SK-N-DZ (cell line): Measurements from ENCODE around the gene CRACR2B.

Experiments used
- DNase-seq: peaks from one replicate; pipeline ENCODE4 v3.0.0-alpha.2; 2015; ENCODE audit warnings: low spot score
- small RNA-seq, 2 experiments: library from RNA; depleted of rRNA; stranded (forward); fragments of <200 nt; gene quantifications; one replicate each; pipeline ENCODE3, GENCODE V24; 2014

CRACR2B gene

DNA sequence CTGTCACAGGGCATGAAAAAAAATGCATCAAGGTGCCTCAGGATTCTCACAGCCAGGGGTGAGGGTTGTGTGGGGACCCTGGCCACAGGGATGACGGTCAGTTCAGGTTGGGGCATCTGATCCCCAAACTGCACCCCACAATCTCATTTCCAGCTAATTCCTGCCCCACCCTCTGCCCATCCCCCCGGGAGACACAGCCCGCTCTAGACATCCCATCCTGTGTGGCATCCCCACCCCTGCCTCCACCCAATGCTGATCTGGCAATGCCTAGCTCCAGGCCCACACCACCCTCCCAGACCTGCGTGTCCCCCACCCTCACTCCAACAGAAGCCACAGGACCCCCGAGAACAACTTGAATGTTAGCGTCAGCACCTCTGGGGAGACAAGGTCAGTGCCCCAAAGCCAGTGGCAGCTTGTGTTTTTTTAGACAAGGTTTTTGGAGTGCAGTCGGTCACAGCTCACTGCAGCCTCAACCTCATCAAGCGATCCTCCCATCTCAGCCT is 40.2 kb downstream of the CRACR2B start:
- no peak for DNase-seq

GRCh38 chr11:868394-868793 is 40.7 kb downstream of the CRACR2B start:
- no peak for DNase-seq

DNA sequence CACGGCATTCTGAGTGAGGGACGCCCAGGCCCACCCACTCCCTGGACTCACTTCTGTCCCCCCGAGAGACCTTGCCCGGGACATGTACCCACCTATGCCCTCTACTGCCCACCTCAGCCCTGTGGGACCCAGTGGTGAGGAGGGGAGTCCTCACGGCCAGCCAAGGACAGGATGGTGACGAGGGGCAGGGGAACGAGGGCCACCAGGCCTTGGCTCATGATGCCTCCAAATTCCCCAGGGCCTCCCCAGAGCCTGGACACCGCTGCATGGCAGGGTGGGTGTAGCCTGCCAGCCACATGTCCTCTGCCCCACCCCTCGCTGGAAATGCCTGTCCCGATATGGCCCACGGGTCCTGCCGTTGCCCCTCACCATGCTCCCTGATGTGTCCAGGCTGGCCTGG is 41.1 kb downstream of the CRACR2B start:
- DNase-seq: no peak

- no peak for DNase-seq
Measured at GRCh38 chr11:869399-870126, 41.8 kb downstream of the CRACR2B start.

- DNase-seq: peak; percentile 45
Measured at GRCh38 chr11:870127-870413, 42.4 kb downstream of the CRACR2B start.

DNA sequence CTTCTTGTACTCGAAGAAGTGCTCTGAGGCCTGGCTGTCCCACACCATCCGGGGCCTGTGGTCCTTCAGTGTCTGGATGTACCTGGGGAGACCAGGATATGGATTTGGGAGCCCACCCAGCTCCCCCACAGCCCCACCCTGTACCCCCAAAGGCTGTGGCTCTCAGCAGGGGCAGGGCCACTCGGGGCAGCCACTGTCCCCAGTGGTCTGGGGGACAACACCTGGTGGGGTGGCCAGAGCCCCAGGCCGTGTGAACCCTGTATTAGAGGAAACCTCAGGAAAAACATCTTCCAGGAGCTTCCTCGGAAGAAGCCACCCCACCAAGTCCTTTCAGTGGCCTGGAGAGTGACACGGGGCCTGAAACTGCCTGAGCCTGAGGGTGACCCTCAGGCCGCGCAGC is 42.7 kb downstream of the CRACR2B start:
- DNase-seq: no peak

DNA sequence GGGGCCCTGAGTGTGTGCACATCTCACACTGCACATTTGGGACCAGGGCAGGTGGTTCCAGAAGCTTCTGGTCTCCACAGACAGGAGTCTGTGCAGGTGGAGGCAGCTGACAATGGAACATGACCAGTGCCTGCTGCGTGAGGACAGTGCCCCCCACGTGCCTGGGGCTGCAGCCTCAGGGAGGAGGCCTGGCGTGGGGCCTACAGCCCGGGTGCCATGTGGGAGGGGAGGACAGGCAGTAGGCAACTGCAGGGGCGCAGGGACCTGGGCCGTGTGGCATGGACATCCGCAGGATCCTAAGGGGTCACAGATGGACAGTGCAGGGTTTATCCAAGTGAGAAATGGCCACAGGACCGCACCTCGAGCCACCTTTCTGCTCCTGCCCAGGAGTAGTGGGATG is 43.8 kb downstream of the CRACR2B start:
- no peak for DNase-seq

GRCh38 chr11:872799-873198 is 45.1 kb downstream of the CRACR2B start:
- DNase-seq: no peak

DNA sequence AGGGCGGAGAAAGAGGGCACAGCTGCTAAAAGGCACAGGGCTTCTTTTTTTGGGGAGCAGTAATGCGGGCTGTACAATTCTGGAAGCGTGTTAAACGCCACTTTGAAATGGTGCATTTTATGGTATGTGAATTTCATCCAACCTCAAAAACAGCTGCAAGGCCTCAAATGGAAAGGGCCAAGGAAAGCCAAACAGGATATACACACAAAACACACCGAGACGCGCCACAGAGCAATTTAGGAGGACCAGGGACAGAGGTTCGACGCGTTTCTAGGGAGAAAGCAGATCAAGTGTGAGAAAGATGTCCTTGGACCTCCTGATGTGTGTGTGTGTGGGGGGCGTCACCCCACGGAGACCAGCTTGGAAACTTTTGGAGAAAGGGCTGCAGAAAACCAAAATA is 46.0 kb downstream of the CRACR2B start:
- DNase-seq: no peak

DNA sequence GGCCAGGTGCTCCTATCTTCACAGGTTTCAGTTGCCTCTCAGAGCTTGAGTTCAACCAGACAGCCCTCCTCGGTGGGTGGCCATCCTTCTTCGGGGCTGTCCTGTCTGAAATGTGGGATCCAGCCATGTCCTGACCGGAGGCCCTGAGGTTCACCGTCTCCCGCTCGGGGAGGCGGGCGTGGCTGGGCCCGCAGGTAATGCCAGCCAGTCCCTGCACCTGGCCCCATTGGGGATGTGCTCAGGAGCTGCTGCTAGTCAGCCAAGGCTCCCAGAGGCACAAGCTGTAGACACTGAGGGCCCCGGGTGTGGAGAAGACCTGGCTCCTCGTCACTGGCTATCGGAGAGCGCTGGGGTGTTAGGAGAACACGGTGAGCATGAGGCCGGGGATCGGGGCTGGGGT is 47.5 kb downstream of the CRACR2B start:
- DNase-seq: no peak

GRCh38 chr11:875769-876301 is 48.1 kb downstream of the CRACR2B start:
- no peak for DNase-seq

GRCh38 chr11:876545-876944 is 48.8 kb downstream of the CRACR2B start:
- DNase-seq: no peak

- DNase-seq: no peak
Measured at GRCh38 chr11:877565-877964, 49.8 kb downstream of the CRACR2B start.

GRCh38 chr11:880447-880846 is 52.7 kb downstream of the CRACR2B start:
- no peak for DNase-seq

Small RNAs within 50 kb of the gene (small RNA-seq; reads per million reads assigned to genes)
- gene SNORA52: 0 reads per million in 2 experiments
